Natural killer cell (primary cell): Measurements from ENCODE around the gene USP10. TPM values are rescaled to one million over a fixed set of nuclear protein-coding genes. Genes with fewer than 3 reads are reported as not detected.

Experiments used
- ATAC-seq, 3 donors: fragments of 150-1000 bp in 2 of 3; fragments of 200-7000 bp in 1 of 3; cut with Tn5 transposase; 1 replicate in 1 of 3; 2 replicates in 2 of 3; pipeline ENCODE4 v1.10.0; 2021; ENCODE audit warnings: mild to moderate bottlenecking in 2 of 3, moderate library complexity in 2 of 3
- DNase-seq, 2 donors: peaks; one replicate each; pipeline versions ENCODE4 v3.0.0 to v3.0.0-alpha.2; 2013 to 2021; ENCODE audit warnings: mixed read lengths in 1 of 2
- H3K27ac ChIP-seq: one replicate; pipeline ENCODE4 v1.5.1; 2013; ENCODE audit warnings: mild to moderate bottlenecking, low read length
- H3K27me3 ChIP-seq: one replicate; pipeline ENCODE4 v1.6.1; 2013; ENCODE audit warnings: low read length; ENCODE audit not compliant: control insufficient read depth, insufficient read depth
- H3K36me3 ChIP-seq: one replicate; pipeline ENCODE4 v1.6.1; 2013; ENCODE audit warnings: low read length; ENCODE audit not compliant: control insufficient read depth, insufficient read depth
- H3K4me1 ChIP-seq: one replicate; pipeline ENCODE4 v1.6.1; 2013; ENCODE audit warnings: low read length; ENCODE audit not compliant: control insufficient read depth, insufficient read depth
- H3K4me3 ChIP-seq: one replicate; pipeline ENCODE4 v1.5.1; 2013; ENCODE audit warnings: low read length
- H3K9me3 ChIP-seq: one replicate; pipeline ENCODE4 v1.6.1; 2013; ENCODE audit warnings: low read length; ENCODE audit not compliant: control insufficient read depth, insufficient read depth
- H3K27ac Mint-ChIP-seq, 2 donors: one replicate each; pipeline ENCODE4 v1.8.0; 2022; ENCODE audit warnings: mild to moderate bottlenecking in 2 of 2, mixed read lengths in 2 of 2, moderate library complexity in 1 of 2
- H3K27me3 Mint-ChIP-seq, 2 donors: one replicate each; pipeline ENCODE4 v1.8.0; 2022; ENCODE audit warnings: low read depth in 2 of 2, mixed read lengths in 2 of 2
- H3K36me3 Mint-ChIP-seq: one replicate; pipeline ENCODE4 v1.8.0; 2022; ENCODE audit warnings: mixed read lengths
- H3K4me1 Mint-ChIP-seq, 2 donors: one replicate each; pipeline ENCODE4 v1.8.0; 2022; ENCODE audit warnings: mixed read lengths in 2 of 2
- H3K4me3 Mint-ChIP-seq: one replicate; pipeline ENCODE4 v1.8.0; 2022; ENCODE audit warnings: mild to moderate bottlenecking, moderate library complexity, mixed read lengths
- H3K9me3 Mint-ChIP-seq, 2 donors: one replicate each; pipeline ENCODE4 v1.8.0; 2022; ENCODE audit warnings: mixed read lengths in 2 of 2
- WGBS: methylation state at CpG from one replicate; pipeline ENCODE4 v1.1.7; 2013; ENCODE audit warnings: missing lambda C conversion rate; ENCODE audit not compliant: insufficient coverage; 5-methylcytosine and 5-hydroxymethylcytosine counted together
- intact Hi-C: fragments of 100-400 bp; cut with micrococcal nuclease; formaldehyde crosslinking; loops from one replicate; pipeline ENCODE4 v1.14.2; 2022
- total RNA-seq, 4 donors: library from RNA; stranded (reverse); fragments of 120-200 nt in 1 of 4; gene quantifications; one replicate each; pipeline versions ENCODE4 v1.2.3 to v1.2.4, GENCODE V29; 2013 to 2022
- TF ChIP-seq, protein P1 (sequence below): fragments of 200-600 bp; IDR thresholded peaks from one replicate; pipeline ENCODE4 v1.8.0; 2022; ENCODE audit warnings: antibody characterized with exemption

The USP10 gene
- total RNA-seq, 3 donors from 2014 or later (not counting 1 experiment from before 2014, with no cell fraction given) = 78.4 to 103 (median 100) TPM

DNA sequence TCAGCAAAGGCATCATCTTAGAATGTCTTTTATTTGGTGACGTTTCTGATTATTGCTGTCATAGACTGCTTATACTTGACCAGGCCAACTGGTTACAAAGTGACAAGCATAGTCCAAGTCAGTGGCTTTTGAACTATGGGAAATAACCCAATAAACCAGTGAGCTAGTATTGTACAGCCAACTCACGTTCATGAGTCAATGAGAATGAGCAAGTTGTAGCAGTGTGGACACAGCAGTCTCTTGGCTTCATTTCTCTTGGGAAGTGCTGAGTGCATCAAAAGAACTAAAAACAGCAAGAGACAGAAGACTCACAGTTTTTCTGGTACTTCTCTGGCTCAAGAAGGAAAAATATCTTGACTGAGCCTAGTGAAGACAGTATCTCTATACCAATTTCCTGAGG lies 83.0 kb downstream of the USP10 start:
- Mint-ChIP-seq H3K36me3 (peaks cover 24% of the 10 kb centered on the region), H3K27ac (no peak overlapping the region)
- H3K27me3 ChIP-seq = no peaks in the 10 kb centered on the region

DNA sequence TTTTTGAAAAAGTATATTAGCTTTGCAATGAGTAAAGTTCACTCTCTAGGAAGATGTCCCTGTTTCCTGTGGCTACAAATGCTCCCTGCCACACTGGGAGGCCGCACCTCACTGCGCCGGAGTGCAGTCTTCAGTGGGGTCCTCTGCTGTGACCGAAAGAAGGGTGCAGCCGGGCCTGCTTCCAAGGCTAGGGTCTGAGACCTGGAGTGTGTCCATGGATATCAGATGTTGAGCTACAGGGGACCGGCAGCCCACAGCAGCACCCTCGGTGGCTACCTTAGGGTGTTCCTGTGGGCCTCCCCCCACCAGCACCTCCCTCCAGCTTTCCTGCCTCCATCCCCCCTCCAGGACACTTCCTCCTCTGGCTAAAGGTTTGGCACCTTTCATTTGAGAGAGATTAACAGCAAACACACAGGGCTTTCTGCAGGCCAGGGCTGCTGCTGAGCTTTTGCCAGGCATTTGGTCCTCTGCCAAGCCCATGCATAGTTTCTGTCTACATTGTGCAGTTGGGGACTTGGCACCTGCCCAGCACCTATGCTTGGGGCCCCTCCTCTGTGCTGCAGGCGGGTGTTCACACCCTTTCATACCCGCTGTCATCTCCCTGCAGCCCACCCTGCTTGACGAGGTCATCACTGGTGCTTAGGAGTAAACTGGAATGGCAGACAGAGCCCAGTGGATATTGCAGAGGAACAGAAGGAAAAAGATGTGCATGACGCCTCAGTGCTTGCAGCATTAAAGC lies 86.2 kb downstream of the USP10 start:
- Histone ChIP-seq H3K9me3 (no peaks in the 10 kb centered on the region), H3K4me1 (no peaks in the 10 kb centered on the region), H3K4me3 (no peak overlapping the region), H3K27ac (no peak overlapping the region), H3K27me3 (no peaks in the 10 kb centered on the region), H3K36me3 (no peaks in the 10 kb centered on the region)
- intact Hi-C loops = no loop called here
- ATAC-seq = no peak
- no peaks in the 10 kb centered on the region for H3K9me3 Mint-ChIP-seq
- no peaks in the 10 kb centered on the region for H3K27me3 Mint-ChIP-seq
- WGBS = 81% methylated on average over 11 of the region's 11 CpGs
- H3K4me3 Mint-ChIP-seq = no peak overlapping the region
- H3K27ac Mint-ChIP-seq = no peak overlapping the region
- TF ChIP-seq, protein P1, sequence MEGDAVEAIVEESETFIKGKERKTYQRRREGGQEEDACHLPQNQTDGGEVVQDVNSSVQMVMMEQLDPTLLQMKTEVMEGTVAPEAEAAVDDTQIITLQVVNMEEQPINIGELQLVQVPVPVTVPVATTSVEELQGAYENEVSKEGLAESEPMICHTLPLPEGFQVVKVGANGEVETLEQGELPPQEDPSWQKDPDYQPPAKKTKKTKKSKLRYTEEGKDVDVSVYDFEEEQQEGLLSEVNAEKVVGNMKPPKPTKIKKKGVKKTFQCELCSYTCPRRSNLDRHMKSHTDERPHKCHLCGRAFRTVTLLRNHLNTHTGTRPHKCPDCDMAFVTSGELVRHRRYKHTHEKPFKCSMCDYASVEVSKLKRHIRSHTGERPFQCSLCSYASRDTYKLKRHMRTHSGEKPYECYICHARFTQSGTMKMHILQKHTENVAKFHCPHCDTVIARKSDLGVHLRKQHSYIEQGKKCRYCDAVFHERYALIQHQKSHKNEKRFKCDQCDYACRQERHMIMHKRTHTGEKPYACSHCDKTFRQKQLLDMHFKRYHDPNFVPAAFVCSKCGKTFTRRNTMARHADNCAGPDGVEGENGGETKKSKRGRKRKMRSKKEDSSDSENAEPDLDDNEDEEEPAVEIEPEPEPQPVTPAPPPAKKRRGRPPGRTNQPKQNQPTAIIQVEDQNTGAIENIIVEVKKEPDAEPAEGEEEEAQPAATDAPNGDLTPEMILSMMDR = no peak
- H3K4me1 Mint-ChIP-seq = no peaks in the 10 kb centered on the region
- no peaks in the 10 kb centered on the region for H3K36me3 Mint-ChIP-seq
- DNase-seq = no peak

More for the DNA sequence above, 83.0 kb downstream of the USP10 start:
- ATAC-seq = no peak
- TF ChIP-seq, protein P1 = no peak
- intact Hi-C loops = no loop called here
- WGBS = 93% methylated on average over 2 of the region's 2 CpGs
- Histone ChIP-seq H3K4me1 (no peaks in the 10 kb centered on the region), H3K36me3 (peaks cover 17% of the 10 kb centered on the region), H3K27ac (no peak overlapping the region), H3K4me3 (no peak overlapping the region), H3K9me3 (no peaks in the 10 kb centered on the region)
- DNase-seq = no peak
- no peak overlapping the region for H3K4me3 Mint-ChIP-seq
- no peaks in the 10 kb centered on the region for H3K9me3 Mint-ChIP-seq
- H3K4me1 Mint-ChIP-seq = no peaks in the 10 kb centered on the region
- H3K27me3 Mint-ChIP-seq = no peaks in the 10 kb centered on the region

DNA sequence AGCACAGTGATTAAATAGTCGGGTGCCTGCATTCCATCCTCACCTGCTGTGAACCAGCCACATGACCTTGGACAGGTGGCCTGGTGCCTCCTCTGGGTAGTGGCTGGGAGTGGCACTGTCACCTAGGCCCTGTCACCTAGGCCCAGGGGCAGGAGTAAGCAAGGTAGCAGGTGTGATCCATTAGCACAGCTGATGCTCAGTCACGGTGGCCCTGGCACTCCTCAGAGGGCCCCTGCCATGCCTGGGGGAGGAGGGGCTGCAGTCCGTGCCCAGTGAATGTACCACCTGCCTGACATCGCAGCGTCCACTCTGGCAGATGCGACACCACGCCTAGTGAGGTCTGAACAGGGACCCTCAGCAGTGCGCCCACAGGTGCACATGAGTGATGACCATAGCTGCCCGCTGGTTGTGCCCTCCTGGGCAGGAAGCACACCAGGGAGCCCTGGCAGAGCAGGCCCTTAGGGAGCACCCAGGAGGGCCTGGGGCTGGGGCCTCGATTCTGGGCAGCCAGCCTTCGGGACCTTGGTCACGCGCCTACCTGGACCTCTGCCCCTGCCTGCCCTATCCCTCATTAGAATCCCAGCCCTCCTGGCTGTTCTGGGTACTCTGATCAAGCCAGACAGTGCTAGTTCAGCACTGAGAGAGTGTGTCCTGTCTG lies 86.9 kb downstream of the USP10 start:
- Mint-ChIP-seq H3K4me3 (no peak overlapping the region), H3K27me3 (no peaks in the 10 kb centered on the region), H3K4me1 (no peaks in the 10 kb centered on the region), H3K9me3 (no peaks in the 10 kb centered on the region), H3K36me3 (no peaks in the 10 kb centered on the region), H3K27ac (no peak overlapping the region)
- Histone ChIP-seq H3K9me3 (no peaks in the 10 kb centered on the region), H3K27ac (no peak overlapping the region), H3K4me1 (no peaks in the 10 kb centered on the region), H3K4me3 (no peak overlapping the region), H3K27me3 (no peaks in the 10 kb centered on the region), H3K36me3 (no peaks in the 10 kb centered on the region)
- intact Hi-C loops = no loop called here
- ATAC-seq (no peak), DNase-seq (no peak)
- 94% methylated on average over 13 of the region's 13 CpGs for WGBS
- TF ChIP-seq, protein P1 = no peak
